WTC11 (cell line): ENCODE results near the gene CRX. TPM values are rescaled to one million over a fixed set of nuclear protein-coding genes. Genes with fewer than 3 reads are reported as not detected.

Source experiments
- ATAC-seq: fragments of 200-7000 bp; cut with Tn5 transposase; 2 replicates; pipeline ENCODE4 v1.10.0; 2021; ENCODE audit warnings: mild to moderate bottlenecking, moderate library complexity
- CTCF ChIA-PET: fragments of 300-600 bp; sonication (Branson Sonifier 250); formaldehyde crosslinking; loops from one replicate; lab custom pipeline; 2021; ENCODE audit warnings: antibody characterized with exemption; lab: Charles Lee
- POLR2A ChIA-PET: fragments of 350-600 bp; sonication (Branson Sonifier 250); formaldehyde crosslinking; loops from one replicate; lab custom pipeline; 2021; ENCODE audit warnings: antibody characterized with exemption; lab: Charles Lee
- DNase-seq: peaks from one replicate; pipeline ENCODE4 v3.0.0; 2021; ENCODE audit warnings: low spot score
- H3K27ac Mint-ChIP-seq: 2 replicates; pipeline ENCODE4 v1.8.0; 2021; ENCODE audit warnings: mixed read lengths
- H3K27me3 Mint-ChIP-seq: 2 replicates; pipeline ENCODE4 v1.8.0; 2021; ENCODE audit warnings: low read depth, mild to moderate bottlenecking, moderate library complexity, mixed read lengths
- H3K36me3 Mint-ChIP-seq: 2 replicates; pipeline ENCODE4 v1.8.0; 2021; ENCODE audit warnings: mixed read lengths
- H3K4me1 Mint-ChIP-seq: 2 replicates; pipeline ENCODE4 v1.8.0; 2022; ENCODE audit warnings: mixed read lengths
- H3K4me3 Mint-ChIP-seq: 2 replicates; pipeline ENCODE4 v1.8.0; 2021; ENCODE audit warnings: mild to moderate bottlenecking, moderate library complexity, mixed read lengths
- H3K9me3 Mint-ChIP-seq: 2 replicates; pipeline ENCODE4 v1.8.0; 2021; ENCODE audit warnings: mixed read lengths
- ESRRA ChIP-seq: sonication (generic); formaldehyde crosslinking; IDR thresholded peaks from 2 replicates; pipeline ENCODE4 v1.8.1; 2022; ENCODE audit warnings: mild to moderate bottlenecking, missing genetic modification reagents, borderline replicate concordance
- GABPB1 ChIP-seq: sonication (generic); formaldehyde crosslinking; IDR thresholded peaks from 2 replicates; pipeline ENCODE4 v1.8.1; 2023; ENCODE audit warnings: mild to moderate bottlenecking, missing genetic modification reagents
- MXD4 ChIP-seq: fragments of 250-450 bp; sonication (Bioruptor Pico); IDR thresholded peaks from 2 replicates; pipeline ENCODE4 v1.8.0; 2021; ENCODE audit warnings: mild to moderate bottlenecking, moderate library complexity, borderline replicate concordance
- NFATC4 ChIP-seq: fragments of 250-450 bp; sonication (Bioruptor Pico); IDR thresholded peaks from 2 replicates; pipeline ENCODE4 v1.9.0; 2021; ENCODE audit warnings: mild to moderate bottlenecking
- NR2C2 ChIP-seq: sonication (generic); formaldehyde crosslinking; IDR thresholded peaks from 2 replicates; pipeline ENCODE4 v1.8.0; 2022; ENCODE audit warnings: mild to moderate bottlenecking, missing genetic modification reagents
- SMAD4 ChIP-seq: sonication (generic); formaldehyde crosslinking; IDR thresholded peaks from 2 replicates; pipeline ENCODE4 v1.8.0; 2022; ENCODE audit warnings: mild to moderate bottlenecking, missing genetic modification reagents
- SOX15 ChIP-seq: fragments of 250-450 bp; sonication (Bioruptor Pico); IDR thresholded peaks from 2 replicates; pipeline ENCODE4 v1.9.0; 2021; ENCODE audit warnings: mild to moderate bottlenecking
- ZNF138 ChIP-seq: sonication (generic); formaldehyde crosslinking; conservative IDR thresholded peaks from 2 replicates; pipeline ENCODE4 v1.8.1; 2022; ENCODE audit warnings: mild to moderate bottlenecking, moderate library complexity, missing genetic modification reagents
- total RNA-seq: library from RNA; stranded (reverse); gene quantifications from 3 replicates; pipeline ENCODE4 v1.2.3, GENCODE V29; 2021
- TF ChIP-seq, protein P1 (sequence below): sonication (generic); formaldehyde crosslinking; IDR thresholded peaks from 2 replicates; pipeline ENCODE4 v1.8.1; 2023; ENCODE audit warnings: mild to moderate bottlenecking, missing genetic modification reagents, moderate library complexity
- TF ChIP-seq, protein P2 (sequence below): sonication (generic); formaldehyde crosslinking; IDR thresholded peaks from 2 replicates; pipeline ENCODE4 v1.8.1; 2022; ENCODE audit warnings: low read depth, mild to moderate bottlenecking, moderate library complexity, missing genetic modification reagents, borderline replicate concordance
- TF ChIP-seq, protein P3 (sequence below): sonication (generic); formaldehyde crosslinking; IDR thresholded peaks from 2 replicates; pipeline ENCODE4 v1.8.0; 2022; ENCODE audit warnings: missing genetic modification reagents
- TF ChIP-seq, protein P4 (sequence below): sonication (generic); formaldehyde crosslinking; conservative IDR thresholded peaks from 2 replicates; pipeline ENCODE4 v1.8.1; 2022; ENCODE audit warnings: mild to moderate bottlenecking, missing genetic modification reagents
- TF ChIP-seq, protein P5 (sequence below): fragments of 250-450 bp; sonication (Bioruptor Pico); IDR thresholded peaks from 2 replicates; pipeline ENCODE4 v1.9.0; 2021; ENCODE audit warnings: mild to moderate bottlenecking
- TF ChIP-seq, protein P6 (sequence below): sonication (generic); formaldehyde crosslinking; IDR thresholded peaks from 2 replicates; pipeline ENCODE4 v1.8.0; 2022; ENCODE audit warnings: mild to moderate bottlenecking, missing genetic modification reagents

The CRX gene
- total RNA-seq, 1 experiment from 2014 or later: 0.17 TPM

DNA sequence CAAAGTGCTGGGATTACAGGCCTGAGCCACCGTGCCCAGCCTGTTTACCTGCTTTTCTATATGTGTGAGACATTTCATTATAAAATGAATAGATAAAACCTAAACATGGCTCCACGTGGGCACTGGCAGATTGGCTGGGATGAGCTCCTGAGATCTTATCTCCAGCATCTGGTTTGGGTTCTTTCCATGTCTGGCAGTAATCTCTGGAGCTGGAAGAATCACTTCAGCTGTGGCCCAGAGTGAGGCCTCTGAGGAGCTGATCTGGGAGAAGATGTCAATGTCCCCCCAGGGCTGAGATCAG, 69.8 kb downstream of the CRX start:
- H3K27ac Mint-ChIP-seq: 0 out of 2 replicates have a peak overlapping the region, but pooled peaks have one; percentile 1
- no peak for ATAC-seq
- no peak overlapping the region for H3K4me3 Mint-ChIP-seq
- H3K27me3 Mint-ChIP-seq: no peaks in the 10 kb centered on the region
- peaks cover 16% of the 10 kb centered on the region for H3K36me3 Mint-ChIP-seq
- ChIA-PET POLR2A (no interaction called here), CTCF (interaction anchor here (0.9 to 1.9 kb wide), 2 partner anchors 23 to 43 kb away, joined by 3 to 11 read pairs; no protein-coding TSS in a partner anchor)
- H3K9me3 Mint-ChIP-seq: peaks cover 18% of the 10 kb centered on the region
- DNase-seq: no peak
- TF ChIP-seq ZNF138 (CRISPR knock-in tag) (no peak), SMAD4 (CRISPR knock-in tag) (no peak), MXD4 (CRISPR knock-in tag) (no peak), ESRRA (CRISPR knock-in tag) (no peak), GABPB1 (CRISPR knock-in tag) (no peak), NR2C2 (CRISPR knock-in tag) (no peak), NFATC4 (CRISPR knock-in tag) (no peak), SOX15 (CRISPR knock-in tag) (no peak)
- TF ChIP-seq, protein P1, sequence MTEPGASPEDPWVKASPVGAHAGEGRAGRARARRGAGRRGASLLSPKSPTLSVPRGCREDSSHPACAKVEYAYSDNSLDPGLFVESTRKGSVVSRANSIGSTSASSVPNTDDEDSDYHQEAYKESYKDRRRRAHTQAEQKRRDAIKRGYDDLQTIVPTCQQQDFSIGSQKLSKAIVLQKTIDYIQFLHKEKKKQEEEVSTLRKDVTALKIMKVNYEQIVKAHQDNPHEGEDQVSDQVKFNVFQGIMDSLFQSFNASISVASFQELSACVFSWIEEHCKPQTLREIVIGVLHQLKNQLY: no peak
- TF ChIP-seq, protein P2, sequence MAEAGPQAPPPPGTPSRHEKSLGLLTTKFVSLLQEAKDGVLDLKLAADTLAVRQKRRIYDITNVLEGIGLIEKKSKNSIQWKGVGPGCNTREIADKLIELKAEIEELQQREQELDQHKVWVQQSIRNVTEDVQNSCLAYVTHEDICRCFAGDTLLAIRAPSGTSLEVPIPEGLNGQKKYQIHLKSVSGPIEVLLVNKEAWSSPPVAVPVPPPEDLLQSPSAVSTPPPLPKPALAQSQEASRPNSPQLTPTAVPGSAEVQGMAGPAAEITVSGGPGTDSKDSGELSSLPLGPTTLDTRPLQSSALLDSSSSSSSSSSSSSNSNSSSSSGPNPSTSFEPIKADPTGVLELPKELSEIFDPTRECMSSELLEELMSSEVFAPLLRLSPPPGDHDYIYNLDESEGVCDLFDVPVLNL (CRISPR knock-in tag): no peak
- TF ChIP-seq, protein P3, sequence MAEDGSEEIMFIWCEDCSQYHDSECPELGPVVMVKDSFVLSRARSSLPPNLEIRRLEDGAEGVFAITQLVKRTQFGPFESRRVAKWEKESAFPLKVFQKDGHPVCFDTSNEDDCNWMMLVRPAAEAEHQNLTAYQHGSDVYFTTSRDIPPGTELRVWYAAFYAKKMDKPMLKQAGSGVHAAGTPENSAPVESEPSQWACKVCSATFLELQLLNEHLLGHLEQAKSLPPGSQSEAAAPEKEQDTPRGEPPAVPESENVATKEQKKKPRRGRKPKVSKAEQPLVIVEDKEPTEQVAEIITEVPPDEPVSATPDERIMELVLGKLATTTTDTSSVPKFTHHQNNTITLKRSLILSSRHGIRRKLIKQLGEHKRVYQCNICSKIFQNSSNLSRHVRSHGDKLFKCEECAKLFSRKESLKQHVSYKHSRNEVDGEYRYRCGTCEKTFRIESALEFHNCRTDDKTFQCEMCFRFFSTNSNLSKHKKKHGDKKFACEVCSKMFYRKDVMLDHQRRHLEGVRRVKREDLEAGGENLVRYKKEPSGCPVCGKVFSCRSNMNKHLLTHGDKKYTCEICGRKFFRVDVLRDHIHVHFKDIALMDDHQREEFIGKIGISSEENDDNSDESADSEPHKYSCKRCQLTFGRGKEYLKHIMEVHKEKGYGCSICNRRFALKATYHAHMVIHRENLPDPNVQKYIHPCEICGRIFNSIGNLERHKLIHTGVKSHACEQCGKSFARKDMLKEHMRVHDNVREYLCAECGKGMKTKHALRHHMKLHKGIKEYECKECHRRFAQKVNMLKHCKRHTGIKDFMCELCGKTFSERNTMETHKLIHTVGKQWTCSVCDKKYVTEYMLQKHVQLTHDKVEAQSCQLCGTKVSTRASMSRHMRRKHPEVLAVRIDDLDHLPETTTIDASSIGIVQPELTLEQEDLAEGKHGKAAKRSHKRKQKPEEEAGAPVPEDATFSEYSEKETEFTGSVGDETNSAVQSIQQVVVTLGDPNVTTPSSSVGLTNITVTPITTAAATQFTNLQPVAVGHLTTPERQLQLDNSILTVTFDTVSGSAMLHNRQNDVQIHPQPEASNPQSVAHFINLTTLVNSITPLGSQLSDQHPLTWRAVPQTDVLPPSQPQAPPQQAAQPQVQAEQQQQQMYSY (CRISPR knock-in tag): no peak
- TF ChIP-seq, protein P4, sequence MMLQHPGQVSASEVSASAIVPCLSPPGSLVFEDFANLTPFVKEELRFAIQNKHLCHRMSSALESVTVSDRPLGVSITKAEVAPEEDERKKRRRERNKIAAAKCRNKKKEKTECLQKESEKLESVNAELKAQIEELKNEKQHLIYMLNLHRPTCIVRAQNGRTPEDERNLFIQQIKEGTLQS: no peak
- TF ChIP-seq, protein P5, sequence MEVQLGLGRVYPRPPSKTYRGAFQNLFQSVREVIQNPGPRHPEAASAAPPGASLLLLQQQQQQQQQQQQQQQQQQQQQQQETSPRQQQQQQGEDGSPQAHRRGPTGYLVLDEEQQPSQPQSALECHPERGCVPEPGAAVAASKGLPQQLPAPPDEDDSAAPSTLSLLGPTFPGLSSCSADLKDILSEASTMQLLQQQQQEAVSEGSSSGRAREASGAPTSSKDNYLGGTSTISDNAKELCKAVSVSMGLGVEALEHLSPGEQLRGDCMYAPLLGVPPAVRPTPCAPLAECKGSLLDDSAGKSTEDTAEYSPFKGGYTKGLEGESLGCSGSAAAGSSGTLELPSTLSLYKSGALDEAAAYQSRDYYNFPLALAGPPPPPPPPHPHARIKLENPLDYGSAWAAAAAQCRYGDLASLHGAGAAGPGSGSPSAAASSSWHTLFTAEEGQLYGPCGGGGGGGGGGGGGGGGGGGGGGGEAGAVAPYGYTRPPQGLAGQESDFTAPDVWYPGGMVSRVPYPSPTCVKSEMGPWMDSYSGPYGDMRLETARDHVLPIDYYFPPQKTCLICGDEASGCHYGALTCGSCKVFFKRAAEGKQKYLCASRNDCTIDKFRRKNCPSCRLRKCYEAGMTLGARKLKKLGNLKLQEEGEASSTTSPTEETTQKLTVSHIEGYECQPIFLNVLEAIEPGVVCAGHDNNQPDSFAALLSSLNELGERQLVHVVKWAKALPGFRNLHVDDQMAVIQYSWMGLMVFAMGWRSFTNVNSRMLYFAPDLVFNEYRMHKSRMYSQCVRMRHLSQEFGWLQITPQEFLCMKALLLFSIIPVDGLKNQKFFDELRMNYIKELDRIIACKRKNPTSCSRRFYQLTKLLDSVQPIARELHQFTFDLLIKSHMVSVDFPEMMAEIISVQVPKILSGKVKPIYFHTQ: no peak
- TF ChIP-seq, protein P6, sequence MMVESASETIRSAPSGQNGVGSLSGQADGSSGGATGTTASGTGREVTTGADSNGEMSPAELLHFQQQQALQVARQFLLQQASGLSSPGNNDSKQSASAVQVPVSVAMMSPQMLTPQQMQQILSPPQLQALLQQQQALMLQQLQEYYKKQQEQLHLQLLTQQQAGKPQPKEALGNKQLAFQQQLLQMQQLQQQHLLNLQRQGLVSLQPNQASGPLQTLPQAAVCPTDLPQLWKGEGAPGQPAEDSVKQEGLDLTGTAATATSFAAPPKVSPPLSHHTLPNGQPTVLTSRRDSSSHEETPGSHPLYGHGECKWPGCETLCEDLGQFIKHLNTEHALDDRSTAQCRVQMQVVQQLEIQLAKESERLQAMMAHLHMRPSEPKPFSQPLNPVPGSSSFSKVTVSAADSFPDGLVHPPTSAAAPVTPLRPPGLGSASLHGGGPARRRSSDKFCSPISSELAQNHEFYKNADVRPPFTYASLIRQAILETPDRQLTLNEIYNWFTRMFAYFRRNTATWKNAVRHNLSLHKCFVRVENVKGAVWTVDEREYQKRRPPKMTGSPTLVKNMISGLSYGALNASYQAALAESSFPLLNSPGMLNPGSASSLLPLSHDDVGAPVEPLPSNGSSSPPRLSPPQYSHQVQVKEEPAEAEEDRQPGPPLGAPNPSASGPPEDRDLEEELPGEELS: no peak
- no peaks in the 10 kb centered on the region for H3K4me1 Mint-ChIP-seq
